CMK (cell line): ENCODE data around the gene PAFAH1B1.
"Not testable (repeated sequence)": the region's sequence is repeated elsewhere in the genome, so short reads cannot be mapped to it uniquely, and the experiment has no call there.

ENCODE experiments used
- DNase-seq: peaks from one replicate; pipeline ENCODE4 v3.0.0-alpha.2; 2010; ENCODE audit warnings: low read depth

Gene PAFAH1B1

GRCh38 chr17:2690165-2691068 is 97.0 kb downstream of the PAFAH1B1 start:
- no peak for DNase-seq

- no peak for DNase-seq
Measured at GRCh38 chr17:2691069-2691871, 97.8 kb downstream of the PAFAH1B1 start.

- DNase-seq = no peak
Measured at GRCh38 chr17:2691965-2692780, 98.7 kb downstream of the PAFAH1B1 start.

- no peak for DNase-seq
Measured at GRCh38 chr17:2692781-2693135, 99.3 kb downstream of the PAFAH1B1 start.

GRCh38 chr17:2693561-2694380 is 100.3 kb downstream of the PAFAH1B1 start:
- no peak for DNase-seq

- no peak for DNase-seq
Measured at GRCh38 chr17:2694381-2695242, 101.2 kb downstream of the PAFAH1B1 start.

GRCh38 chr17:2695243-2695960 is 101.9 kb downstream of the PAFAH1B1 start:
- DNase-seq = no peak

GRCh38 chr17:2695961-2696760 is 102.7 kb downstream of the PAFAH1B1 start:
- DNase-seq = no peak

GRCh38 chr17:2697611-2698162 is 104.2 kb downstream of the PAFAH1B1 start:
- no peak for DNase-seq

GRCh38 chr17:2699216-2699805 is 105.9 kb downstream of the PAFAH1B1 start:
- not testable (repeated sequence) for DNase-seq

GRCh38 chr17:2700030-2700490 is 106.6 kb downstream of the PAFAH1B1 start:
- DNase-seq = no peak

GRCh38 chr17:2700491-2701141 is 107.2 kb downstream of the PAFAH1B1 start:
- no peak for DNase-seq

- no peak for DNase-seq
Measured at GRCh38 chr17:2701161-2701995, 107.9 kb downstream of the PAFAH1B1 start.

GRCh38 chr17:2701996-2702741 is 108.7 kb downstream of the PAFAH1B1 start:
- DNase-seq = no peak

GRCh38 chr17:2703181-2703580 is 109.7 kb downstream of the PAFAH1B1 start:
- no peak for DNase-seq

- no peak for DNase-seq
Measured at GRCh38 chr17:2703606-2704005, 110.2 kb downstream of the PAFAH1B1 start.
